NCI-H2227 treated with DMSO at 0.1 percent for 48 hours (cell line): ENCODE data around the gene RNLS.
"Not testable (repeated sequence)": the region's sequence is repeated elsewhere in the genome, so short reads cannot be mapped to it uniquely, and the experiment has no call there.

Experiments used
- DNase-seq: peaks from one replicate; lab custom pipeline; 2025; lab: John Stamatoyannopoulos, UW

Gene RNLS

DNA sequence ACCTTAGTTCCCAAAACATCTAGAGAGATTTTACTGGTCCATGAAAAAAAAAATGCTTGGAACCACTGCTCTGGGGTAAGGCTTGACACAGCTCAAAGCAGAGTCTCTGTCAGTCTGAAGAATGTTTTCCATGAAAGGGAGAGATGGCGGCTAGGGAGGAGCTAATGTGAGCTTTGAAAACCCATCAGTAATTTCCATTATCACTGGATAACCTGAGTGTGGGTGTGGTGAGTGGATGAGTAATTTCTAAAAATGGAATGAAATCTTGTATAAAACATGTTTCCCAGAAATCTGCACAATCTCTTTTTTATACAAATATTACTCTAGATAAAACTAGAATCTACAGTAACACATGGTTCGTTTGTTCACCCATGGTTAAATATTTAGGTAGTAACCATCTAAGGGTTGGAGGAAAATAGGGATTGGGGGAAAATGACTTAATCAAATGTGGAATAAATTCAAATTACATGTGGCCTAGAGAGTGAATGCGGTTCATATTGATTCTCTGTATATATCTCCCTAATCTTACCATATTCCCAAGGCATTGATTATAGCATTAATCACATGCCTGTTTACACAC is 289.4 kb downstream of the RNLS start:
- no peak for DNase-seq

DNA sequence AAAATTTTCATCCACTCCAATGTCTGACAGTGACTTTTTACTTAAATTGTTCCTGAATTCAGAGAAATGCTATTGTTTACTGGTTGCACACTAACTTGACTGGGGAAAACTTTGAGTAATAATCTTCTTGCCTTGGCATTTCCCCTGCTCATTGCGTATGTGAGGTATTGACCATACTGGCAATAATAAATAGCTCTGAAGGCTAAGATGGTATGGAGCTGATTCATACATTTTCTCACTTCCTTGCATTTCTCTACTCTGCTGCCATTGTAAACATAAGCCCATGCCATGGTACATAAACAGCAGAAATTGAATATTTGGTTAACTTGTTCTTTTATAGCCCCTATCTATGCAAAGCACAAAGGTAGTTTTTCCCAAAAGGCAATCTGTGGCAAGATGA is 290.0 kb downstream of the RNLS start:
- DNase-seq, result no peak

DNA sequence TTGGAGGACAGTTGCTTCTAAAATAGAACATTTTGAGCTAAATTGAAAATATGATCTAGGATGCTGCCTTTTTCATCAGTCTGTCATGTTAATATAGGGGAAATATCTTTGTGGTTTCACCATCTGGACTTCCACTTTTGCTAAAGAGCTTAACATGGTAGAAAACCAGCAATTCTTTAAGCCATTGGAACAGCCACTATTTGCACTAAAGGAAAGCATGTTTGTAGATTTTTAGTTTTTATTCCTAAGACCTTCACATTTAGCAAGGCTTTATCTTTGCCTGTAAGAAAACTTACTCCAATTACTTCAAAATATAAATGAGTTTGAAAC is 291.0 kb downstream of the RNLS start:
- DNase-seq, result no peak

DNA sequence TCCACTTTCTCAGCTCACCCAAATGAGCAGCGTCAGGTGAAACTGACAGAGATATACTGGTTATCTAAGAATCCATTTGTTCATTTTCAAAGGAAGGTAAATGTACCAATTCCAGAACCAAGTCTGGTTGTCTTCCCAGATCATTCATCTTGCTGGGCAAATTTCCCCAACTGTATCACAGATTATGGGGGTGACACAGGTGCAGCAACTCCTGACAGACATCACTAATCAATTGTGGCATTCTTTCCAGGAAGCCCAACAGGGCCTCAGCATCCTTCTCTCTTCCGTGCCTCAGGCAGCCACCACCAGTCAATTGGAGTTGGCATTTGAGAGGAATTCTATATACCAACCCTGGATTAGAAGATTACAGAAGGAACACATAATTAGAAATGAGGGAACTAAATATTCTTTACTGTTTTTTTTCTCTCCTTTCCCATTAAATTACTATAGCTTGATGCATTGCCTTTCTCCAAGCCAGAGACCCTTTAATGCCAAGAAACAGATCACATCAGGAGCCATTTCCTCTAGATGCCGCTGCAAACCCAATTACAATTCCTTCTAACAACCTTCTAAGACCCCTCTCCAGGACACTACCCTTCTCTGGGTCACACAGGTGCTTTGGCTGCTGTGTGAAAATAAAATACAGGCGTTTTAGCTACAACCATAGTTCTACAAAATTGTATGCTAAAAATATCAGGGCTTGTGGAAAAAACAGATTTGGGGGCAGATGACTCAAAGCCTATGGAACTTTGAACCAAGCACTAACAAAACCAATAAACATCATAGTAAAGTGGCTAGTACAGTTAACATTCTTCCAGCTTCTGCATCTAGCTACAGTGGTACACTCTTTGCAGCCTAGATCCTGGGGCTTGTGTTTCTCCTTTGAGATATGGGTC is 291.6 kb downstream of the RNLS start:
- no peak for DNase-seq

DNA sequence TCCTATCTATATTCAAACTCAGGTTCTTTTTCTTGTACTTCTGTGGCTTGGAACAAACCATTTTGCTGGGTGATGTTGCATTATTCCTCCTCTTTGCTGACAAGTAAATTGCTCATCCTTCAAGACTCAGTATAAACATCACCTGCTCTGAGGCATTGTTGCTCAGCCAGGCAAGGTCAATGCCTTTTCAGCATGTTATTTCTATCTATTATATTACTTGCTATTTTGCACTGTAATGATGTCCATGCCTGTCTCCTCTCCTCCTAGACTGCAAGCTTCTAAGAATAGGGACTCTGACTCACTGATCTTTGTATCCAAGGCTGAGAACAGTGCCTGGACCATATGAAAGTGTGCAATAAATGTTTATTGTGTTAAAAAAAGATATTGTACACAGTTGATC is 293.8 kb downstream of the RNLS start:
- peak; percentile 80 for DNase-seq

DNA sequence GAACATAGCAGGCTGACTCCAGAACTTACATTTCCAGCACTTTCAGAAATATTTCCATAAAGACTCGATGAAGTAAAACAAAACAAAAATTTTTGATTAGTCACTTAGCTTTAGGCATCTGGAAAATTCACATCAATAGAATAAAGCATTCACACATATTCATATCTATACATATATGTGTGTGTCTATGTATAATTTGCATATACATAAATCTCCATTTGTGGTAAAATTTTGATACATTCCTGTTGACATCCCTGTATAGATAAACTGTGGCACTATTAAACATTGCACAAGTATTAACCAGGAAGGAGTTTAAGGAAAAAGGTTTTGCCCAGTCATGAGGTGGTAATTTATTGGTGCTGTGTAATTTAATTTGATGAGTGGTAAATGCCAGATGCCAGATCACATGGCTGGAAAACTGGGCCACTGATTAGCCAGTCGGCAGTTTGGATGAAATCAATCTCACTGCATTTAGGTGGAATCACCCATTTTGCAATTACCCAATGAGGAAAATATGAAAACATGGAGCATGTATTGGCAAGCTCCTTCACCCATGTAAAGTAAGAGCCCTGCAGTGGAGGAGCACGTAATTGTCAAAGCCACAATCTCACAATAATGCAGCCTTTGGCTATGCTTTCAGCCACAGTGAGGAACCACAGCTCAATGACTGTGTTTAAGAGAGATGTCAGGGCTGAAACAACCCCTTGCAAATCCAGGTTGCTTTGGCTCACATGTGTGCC is 294.6 kb downstream of the RNLS start:
- peak; percentile 44 for DNase-seq

DNA sequence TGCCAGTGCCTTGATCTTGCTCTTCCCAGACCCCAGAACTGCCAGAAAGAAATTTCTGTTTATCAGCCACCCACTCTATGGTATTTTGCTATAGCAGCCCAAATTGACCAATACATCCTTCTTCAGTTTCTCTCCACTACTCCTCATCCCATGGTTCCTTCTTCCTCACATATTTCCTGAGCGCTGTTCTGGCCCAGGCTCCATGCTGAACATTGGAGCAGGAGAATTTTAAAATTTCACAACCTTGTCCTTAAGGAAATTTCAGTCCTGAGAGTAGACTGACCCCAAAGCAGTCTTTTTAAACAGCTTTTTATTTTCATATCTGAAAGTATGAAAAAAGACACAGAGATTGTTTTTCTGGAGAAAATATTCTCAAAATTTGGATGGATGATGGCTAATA is 297.1 kb downstream of the RNLS start:
- no peak for DNase-seq

DNA sequence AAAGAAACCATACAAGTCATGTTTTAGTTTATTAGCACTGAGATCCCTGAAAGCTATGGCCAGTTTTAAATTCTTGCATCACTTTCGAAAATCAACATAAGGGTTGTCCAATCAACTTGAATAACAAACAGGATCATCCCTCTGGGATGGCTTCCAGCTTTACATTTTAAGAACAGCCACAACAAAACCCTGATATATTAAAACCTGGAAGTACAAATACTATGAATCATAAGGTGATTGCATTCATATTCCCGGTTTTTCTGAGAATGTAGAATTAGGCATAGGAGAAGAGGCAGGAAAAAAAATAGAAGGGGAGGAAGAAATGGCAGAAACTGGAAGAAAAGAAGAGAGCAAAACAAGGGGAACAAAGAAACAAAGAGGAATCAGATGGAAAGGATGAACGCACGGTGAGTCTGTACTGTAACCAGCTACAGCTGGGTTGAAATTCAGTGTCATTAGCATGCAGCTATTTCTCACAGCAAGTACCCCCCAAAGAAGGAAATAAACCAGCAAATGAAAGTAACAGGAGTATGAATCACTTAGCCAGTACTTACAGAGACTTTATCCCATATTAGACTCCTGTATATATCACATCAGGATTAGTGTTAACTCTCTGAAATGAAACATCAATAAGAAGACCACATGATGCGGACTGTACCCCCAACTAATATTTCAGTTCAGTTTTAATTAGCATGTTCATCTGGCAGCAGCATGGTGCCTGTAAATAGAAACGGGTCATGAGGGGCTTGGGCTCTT is 301.3 kb downstream of the RNLS start:
- peak; percentile 25 for DNase-seq

DNA sequence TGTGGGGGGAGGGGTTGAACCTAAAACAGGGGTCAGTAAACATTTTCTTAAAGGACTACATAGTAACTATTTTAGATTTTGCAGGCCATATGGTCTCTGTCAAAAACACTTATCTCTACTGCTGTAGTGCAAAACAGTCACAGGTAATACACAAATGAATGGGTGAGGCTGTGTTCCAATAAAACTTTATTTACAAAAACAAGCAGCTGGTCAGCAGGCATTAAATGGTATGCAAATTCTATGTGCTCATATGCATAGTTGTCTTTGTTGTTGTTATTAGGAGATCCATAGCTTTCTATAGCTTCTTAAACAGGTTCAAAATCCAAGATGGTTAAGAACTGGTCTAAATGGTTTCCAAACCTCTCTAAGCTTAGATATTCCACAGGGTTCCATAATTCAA is 302.6 kb downstream of the RNLS start:
- DNase-seq, result no peak

DNA sequence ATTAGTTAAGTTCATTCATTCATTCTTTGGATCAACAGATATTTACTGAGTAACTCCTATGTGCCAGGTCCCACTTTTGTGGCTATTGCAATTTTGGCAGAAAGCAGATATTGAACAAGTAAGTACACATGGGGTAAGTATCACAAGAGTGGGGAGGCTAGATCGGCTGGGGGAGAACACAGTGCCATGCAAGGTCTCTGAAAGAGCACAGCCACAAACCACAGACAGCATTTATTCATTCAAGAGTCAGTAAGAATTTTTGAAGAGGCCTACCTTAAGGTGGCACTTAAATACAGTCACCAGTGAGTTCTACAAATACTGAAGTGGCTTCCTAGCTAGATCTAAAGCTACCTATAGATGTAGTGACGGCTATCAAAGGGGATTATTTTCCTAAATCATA is 304.2 kb downstream of the RNLS start:
- DNase-seq, result no peak

DNA sequence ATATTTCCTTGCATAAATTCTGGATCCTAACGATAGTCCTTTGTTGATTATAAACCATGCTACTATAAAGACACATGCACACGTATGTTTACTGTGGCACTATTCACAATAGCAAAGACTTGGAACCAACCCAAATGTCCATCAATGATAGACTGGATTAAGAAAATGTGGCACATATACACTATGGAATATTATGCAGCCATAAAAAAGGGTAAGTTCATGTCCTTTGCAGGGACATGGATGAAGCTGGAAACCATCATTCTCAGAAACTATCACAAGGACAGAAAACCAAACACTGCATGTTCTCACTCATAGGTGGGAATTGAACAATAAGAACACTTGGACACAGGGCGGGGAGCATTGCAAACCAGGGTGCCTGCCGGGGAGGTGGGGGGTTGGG is 306.2 kb downstream of the RNLS start:
- not testable (repeated sequence) for DNase-seq

DNA sequence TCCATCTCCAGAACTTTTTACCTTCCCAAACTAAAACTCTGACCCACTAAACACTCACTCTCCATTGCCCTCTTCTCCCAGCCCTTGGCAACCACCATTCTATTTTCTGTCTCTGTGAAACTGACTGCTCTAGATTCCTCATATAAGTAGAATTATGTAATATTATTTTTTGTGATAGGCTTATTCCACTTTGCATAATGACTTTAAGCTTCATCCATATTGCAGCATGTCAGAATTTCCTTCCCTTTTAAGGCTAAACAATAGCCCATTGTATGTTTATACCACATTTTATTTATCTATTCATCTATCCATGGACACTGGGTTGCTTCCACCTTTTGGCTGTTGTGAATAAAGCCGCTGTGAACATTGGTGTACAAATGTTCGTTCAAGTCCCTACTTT is 308.8 kb downstream of the RNLS start:
- DNase-seq, result no peak

DNA sequence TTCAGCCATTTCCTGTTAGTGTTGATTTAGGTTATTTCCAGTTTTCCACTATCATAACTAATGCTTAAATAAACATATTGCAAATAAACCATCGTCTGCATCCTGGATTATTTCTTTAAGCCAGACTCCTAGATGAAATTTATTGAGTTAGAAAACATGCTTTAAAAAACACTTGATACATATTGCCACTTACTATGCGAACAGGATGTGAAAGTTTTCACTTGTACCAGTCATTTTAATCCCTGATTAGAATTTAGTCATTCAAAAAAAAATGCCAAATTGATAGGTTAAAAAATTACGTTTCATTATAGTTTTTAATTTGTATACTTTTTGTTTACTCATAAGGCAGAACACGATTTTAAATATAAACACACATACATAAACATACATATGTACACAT is 309.6 kb downstream of the RNLS start:
- no peak for DNase-seq

DNA sequence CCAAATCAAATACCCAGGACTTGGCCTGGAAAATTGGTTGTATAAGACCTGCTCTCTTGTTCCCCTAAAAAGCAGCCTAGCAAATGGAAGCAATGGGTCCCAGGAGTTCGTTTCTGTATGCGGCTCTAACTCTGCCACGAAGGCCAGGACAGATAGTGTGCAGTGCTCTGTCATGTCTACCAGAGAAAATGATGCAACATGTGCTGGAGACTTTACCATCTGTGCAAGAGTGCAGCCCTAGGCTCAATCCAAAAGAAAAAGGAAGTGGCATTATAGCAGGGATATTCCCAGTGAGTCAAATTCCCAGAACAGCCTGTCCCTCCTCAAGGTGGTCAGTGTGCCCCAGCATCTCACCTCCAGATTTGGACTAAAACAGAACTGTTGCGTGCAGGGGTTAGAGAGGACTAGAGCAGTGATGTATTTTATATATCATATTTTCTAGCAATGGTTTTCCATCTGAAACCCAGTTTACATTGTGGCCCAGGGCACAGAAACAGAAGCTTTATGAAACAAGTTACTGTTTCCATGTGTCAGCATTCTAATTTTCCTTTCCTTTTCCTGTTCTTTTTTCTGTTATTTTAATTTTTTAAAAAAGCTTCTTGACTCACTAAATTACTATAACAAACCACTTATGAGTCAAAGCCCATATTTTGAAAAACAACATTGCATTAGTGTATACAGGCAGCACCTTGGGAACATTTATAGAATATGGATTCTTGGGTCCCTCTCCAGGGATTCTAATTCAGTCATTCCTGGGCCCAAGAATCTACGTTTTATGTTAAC is 311.2 kb downstream of the RNLS start:
- DNase-seq, result no peak

DNA sequence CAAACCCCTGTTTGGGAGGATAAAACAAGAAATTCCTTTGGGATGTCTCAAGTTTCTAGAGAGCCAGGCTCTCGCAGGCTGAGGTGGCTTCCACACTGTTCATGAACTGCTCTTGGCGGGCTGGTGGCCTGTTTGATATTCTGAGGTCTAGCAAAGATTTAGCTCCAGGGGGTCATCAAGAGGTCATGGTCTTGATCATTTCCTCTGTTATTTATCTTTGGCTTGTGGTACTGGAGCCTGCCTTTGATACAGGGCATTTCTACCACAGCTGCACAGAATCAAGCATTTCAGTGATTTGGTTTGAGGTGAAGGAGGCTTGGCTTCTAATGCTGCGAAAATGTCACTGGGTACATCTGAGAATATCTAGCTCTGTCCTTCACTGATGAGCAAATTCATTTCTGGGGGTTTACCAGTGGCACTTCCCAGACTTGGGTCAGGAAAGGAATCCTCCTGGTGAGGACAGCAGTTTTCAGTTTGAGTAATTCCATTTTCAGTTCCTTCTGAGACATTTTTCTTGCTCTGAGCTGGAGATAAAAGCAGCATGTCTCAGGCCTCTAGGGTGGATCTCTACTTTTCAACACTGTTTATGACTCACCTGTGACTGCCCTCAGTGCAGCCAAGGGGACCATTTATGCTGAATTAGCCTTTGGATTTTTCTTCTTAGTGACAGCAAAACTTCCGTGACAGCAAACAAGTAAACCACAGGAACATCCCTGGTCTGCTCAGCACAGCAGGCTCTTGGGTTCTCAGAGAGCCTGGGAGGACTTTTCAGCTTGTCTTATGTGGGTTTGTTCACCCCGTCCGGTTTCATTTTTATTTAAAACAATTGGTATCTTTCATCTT is 312.0 kb downstream of the RNLS start:
- no peak for DNase-seq

DNA sequence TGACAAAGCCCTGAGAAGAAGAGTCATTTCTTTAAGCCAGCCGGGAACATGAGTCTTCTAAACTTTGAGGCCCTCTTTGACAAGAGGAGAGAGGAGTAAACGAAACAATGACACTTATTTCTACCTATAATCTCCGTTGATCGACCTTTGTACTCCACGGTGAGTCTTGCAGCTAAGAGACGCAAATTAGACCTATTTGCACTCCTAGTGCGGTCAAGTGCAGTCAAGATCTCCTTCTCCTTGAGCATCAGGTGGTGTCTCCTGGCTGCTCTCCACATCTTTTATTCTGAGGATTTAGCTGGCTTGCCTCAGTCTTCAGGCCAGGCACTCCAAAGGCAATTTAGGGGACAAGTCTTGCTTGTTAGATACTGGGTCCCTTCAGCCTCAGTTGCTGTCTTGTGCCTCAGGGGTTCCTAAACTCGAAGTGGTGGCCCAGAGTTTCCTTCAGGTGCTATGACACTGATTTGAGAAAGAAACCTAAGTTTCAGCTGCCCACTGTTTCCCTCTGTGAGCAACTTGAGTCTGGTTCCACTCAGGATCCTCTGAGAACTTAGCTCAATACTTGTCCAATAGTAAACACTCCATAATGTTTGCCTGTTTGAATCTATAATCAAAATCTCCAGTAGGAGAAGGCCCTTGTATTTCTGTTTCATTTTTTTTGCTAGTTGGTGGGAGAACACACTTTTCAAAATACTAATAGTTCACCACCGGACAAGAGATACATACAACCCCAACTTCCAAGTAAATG is 312.9 kb downstream of the RNLS start:
- no peak for DNase-seq

DNA sequence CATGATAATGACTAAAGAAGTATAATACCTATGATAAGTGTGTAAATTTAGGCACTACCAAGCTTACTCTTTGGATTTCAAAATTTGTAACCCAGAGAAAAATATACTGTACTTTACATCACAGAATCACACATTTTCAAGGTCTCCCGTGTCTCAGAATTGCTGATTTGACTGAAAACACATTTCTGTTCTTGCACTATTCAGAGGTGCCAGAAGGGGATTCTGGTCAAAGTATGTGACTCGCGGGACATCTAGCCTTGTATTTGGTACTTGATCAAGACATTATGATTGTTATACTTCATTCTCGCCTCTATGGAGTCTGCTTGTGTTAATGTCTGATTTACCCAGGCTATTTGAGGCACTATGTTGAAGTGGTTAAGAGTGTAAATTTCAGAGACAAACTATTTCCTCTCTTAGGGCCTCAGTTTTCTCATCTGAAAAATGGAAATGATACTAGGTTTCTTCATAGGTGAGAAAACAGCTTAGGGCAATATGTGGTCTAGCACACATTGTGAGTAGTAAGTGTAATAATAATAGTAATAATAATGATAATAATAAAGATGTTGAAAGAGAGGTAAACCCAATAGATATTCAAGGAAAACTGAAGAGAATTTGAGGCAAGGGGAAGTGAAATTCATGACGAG is 320.4 kb downstream of the RNLS start:
- DNase-seq, result no peak

DNA sequence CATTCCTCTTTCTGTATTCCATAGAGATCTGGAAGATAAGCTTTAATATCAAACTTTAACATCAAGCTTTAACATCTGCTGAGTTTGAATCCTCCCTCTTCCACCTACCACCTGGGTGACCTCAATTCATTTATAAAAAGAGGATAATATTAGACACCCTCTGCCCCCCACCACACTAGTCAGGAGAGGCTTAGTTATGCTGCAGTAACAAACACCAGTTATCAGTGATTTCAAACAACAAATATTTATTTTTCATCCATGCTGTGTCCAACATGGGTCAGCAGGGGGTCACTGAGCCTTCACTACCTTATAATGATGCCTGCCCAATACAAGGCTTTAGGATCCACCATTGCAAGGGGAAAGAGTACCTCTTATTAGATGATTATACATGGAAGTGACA is 322.0 kb downstream of the RNLS start:
- DNase-seq, result no peak

DNA sequence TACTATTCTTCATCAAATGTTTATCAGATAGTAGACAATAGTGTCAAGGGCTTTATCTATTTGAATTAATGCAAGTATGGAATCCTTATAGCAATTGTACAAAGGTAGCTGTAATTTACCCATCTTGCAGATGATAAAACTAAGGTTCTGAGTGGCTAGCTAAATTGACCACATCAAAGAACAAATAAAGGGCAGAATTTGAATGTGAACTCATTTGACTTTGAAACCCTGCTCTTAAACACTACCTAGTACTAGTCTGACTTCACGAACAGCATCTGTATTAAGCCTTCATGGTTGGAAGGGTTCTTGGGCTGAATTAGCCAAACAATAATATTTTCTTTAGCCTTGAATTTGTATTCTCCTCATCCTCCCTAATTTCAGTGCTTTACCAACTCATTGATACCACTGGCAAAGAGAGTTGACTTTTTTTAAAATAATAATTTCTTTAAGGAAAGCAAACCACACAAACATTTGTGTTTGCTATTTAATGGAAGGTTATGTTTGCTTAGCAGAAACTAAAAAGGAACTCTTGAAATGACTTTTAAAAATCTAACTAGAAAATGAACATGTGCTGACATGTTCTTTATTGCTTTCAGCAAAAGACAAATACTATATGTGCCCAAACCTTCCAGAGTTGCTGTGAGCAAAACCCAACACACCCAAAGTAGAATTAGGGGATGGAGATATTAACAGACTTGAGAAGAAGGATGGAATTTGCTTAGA is 322.6 kb downstream of the RNLS start:
- no peak for DNase-seq
